Measurements from ENCODE around the gene ATP5MK.

DNA sequence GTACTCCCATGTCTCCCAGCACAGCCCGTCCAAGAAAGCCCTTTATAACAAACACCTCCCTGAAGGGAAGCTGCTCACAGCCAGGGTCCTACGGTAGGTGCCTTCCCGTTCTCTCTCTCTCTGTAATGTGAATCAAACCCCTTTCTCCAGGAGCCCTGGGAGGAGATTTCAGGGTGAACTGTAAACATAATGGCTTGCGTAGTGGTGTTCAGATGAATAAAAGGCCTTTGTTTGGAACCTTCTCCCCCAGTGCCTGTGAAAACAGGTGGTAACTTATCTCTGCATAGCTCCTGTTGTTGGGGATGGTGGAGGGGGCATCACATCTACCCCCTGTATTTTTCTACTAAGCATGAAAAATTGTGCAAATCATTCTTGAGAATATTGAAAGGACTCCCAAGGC lies 43.5 kb upstream of the ATP5MK start:
- TF ChIP-seq, protein P1, sequence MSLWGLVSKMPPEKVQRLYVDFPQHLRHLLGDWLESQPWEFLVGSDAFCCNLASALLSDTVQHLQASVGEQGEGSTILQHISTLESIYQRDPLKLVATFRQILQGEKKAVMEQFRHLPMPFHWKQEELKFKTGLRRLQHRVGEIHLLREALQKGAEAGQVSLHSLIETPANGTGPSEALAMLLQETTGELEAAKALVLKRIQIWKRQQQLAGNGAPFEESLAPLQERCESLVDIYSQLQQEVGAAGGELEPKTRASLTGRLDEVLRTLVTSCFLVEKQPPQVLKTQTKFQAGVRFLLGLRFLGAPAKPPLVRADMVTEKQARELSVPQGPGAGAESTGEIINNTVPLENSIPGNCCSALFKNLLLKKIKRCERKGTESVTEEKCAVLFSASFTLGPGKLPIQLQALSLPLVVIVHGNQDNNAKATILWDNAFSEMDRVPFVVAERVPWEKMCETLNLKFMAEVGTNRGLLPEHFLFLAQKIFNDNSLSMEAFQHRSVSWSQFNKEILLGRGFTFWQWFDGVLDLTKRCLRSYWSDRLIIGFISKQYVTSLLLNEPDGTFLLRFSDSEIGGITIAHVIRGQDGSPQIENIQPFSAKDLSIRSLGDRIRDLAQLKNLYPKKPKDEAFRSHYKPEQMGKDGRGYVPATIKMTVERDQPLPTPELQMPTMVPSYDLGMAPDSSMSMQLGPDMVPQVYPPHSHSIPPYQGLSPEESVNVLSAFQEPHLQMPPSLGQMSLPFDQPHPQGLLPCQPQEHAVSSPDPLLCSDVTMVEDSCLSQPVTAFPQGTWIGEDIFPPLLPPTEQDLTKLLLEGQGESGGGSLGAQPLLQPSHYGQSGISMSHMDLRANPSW (CRISPR knock-in tag; conservative IDR thresholded peaks at IDR 0.05; ENCODE audit: low read depth) = no peak
- TF ChIP-seq, protein P2, sequence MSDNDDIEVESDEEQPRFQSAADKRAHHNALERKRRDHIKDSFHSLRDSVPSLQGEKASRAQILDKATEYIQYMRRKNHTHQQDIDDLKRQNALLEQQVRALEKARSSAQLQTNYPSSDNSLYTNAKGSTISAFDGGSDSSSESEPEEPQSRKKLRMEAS (CRISPR knock-in tag; IDR thresholded peaks at IDR 0.05) = no peak
- no peak for TF ChIP-seq CREM (CRISPR knock-in tag; IDR thresholded peaks at IDR 0.05)
- TF ChIP-seq, protein P3, sequence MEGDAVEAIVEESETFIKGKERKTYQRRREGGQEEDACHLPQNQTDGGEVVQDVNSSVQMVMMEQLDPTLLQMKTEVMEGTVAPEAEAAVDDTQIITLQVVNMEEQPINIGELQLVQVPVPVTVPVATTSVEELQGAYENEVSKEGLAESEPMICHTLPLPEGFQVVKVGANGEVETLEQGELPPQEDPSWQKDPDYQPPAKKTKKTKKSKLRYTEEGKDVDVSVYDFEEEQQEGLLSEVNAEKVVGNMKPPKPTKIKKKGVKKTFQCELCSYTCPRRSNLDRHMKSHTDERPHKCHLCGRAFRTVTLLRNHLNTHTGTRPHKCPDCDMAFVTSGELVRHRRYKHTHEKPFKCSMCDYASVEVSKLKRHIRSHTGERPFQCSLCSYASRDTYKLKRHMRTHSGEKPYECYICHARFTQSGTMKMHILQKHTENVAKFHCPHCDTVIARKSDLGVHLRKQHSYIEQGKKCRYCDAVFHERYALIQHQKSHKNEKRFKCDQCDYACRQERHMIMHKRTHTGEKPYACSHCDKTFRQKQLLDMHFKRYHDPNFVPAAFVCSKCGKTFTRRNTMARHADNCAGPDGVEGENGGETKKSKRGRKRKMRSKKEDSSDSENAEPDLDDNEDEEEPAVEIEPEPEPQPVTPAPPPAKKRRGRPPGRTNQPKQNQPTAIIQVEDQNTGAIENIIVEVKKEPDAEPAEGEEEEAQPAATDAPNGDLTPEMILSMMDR (IDR thresholded peaks at IDR 0.05) = no peak
- TF ChIP-seq SP1 (CRISPR knock-in tag; conservative IDR thresholded peaks at IDR 0.05) = no peak
- no peak for TF ChIP-seq ZBTB43 (CRISPR knock-in tag; IDR thresholded peaks at IDR 0.05)
- TF ChIP-seq ZNF532 (CRISPR knock-in tag; IDR thresholded peaks at IDR 0.05; ENCODE audit: borderline replicate concordance) = no peak
- TF ChIP-seq, protein P4, sequence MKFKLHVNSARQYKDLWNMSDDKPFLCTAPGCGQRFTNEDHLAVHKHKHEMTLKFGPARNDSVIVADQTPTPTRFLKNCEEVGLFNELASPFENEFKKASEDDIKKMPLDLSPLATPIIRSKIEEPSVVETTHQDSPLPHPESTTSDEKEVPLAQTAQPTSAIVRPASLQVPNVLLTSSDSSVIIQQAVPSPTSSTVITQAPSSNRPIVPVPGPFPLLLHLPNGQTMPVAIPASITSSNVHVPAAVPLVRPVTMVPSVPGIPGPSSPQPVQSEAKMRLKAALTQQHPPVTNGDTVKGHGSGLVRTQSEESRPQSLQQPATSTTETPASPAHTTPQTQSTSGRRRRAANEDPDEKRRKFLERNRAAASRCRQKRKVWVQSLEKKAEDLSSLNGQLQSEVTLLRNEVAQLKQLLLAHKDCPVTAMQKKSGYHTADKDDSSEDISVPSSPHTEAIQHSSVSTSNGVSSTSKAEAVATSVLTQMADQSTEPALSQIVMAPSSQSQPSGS (CRISPR knock-in tag; IDR thresholded peaks at IDR 0.05; ENCODE audit: borderline replicate concordance, low read depth) = no peak
- TF ChIP-seq CREB1 (CRISPR knock-in tag; IDR thresholded peaks at IDR 0.05) = no peak
- no peak for TF ChIP-seq NR3C1 (CRISPR knock-in tag; conservative IDR thresholded peaks at IDR 0.05; ENCODE audit: low read depth)
- no peak for TF ChIP-seq NFE2L1 (CRISPR knock-in tag; IDR thresholded peaks at IDR 0.05)
